ENCODE measurements around the gene TAF9. TPM values are rescaled to one million over a fixed set of nuclear protein-coding genes. Genes with fewer than 3 reads are reported as not detected.

Gene TAF9
- total RNA-seq (10 to 100 TPM; 33.2 to 52.8 (median 38.6) TPM), polyA plus RNA-seq (10 to 100 TPM; 57.4 to 77.9 (median 60.1) TPM)

DNA sequence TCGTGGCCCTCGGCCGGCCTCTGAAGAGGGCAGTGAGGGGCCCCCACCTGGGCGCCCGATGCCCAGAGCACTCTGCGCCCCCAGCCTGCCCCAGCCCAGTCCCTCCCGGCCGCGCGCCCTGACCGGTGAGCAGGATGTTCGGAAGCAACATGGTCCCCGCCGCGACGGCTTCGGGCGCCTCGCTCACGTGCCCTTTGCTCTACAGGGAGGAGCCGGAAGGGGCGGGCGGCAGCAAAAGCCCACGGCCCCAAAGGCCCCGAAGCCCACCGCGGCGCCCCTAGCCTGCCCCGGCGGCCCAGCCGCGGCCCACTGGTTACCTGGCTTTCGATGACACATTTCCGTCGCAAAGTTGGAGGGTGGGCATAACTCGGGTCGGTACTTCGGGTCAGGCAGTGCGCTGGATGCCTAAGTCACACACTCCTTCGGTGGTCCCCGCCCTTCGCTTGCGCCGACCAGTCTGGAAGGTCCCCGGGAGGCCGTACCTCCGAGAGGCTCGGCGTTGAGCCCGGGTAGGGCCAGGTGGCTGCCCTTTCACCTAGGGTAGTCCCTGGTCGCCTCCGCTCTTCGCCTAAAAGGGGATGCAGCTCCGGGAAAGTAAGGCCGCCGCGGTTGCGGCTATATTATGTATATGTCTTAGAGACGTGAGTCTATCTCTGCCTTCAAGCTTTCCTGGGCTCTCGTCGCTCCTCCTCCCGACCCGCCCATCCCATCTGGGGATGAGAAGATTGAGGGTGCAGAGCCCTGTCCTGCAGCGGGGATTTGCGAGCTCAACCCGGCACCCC is at the start of gene TAF9, which contains the start of the genes AK6 and RAD17:
Gene TAF9, minus strand, starts transcription at position 181 of the 782 bp plus-strand sequence. CDS start 3,783 bp downstream, outside the sequence.
Gene AK6, minus strand, starts transcription at position 181 of the 782 bp plus-strand sequence. Its CDS starts 30 bp downstream, at position 151.
Gene RAD17, plus strand, starts transcription at position 479 of the 782 bp plus-strand sequence. CDS start 2,391 bp downstream, outside the sequence.
- TF ChIP-seq POLR2AphosphoS5 (IDR thresholded peaks at IDR 0.05) (peak; percentile 79 to 93 (median 82)), EP300 (IDR thresholded peaks at IDR 0.05) (no peak), POLR2A (IDR thresholded peaks at IDR 0.05) (peak; percentile 41 to 66), CTCF (IDR thresholded peaks at IDR 0.05) (no peak)
- peak within 1 kb of the TSS; percentile 93 to 96 (median 94) for H3K27ac ChIP-seq
- peak; percentile 94 for DNase-seq
- no peaks in the 10 kb centered on the region for H3K9me3 ChIP-seq
- peaks cover 0 to 29% (median 12%) of the 10 kb centered on the region in 4 donors for H3K36me3 ChIP-seq
- peak within 1 kb of the TSS; percentile 67 to 87 (median 78) for H3K4me3 ChIP-seq
- intact Hi-C loops (cut with DNase I) = loop anchor here (2.0 to 10.0 kb wide), 3 partner anchors 37 to 325 kb away; partner anchors contain the start of genes CCDC125 and SLC30A5
- 0% methylated on average over 66 of the region's 66 CpGs for WGBS, 2 donors
- peaks cover 0 to 35% (median 22%) of the 10 kb centered on the region in 4 donors for H3K4me1 ChIP-seq
- no peaks in the 10 kb centered on the region for H3K27me3 ChIP-seq

GRCh38 chr5:69418554-69418953 is 49.2 kb upstream of the TAF9 start:
- H3K4me3 ChIP-seq = no peak overlapping the region
- DNase-seq = no peak
- peaks cover 0 to 7% (median 0%) of the 10 kb centered on the region in 4 donors for H3K4me1 ChIP-seq
- no peaks in the 10 kb centered on the region for H3K9me3 ChIP-seq
- intact Hi-C loops (cut with DNase I) = no loop called here
- peaks cover 0 to 12% (median 4%) of the 10 kb centered on the region in 4 donors for H3K36me3 ChIP-seq
- peaks cover 0 to 4% (median 0%) of the 10 kb centered on the region in 3 donors for H3K27me3 ChIP-seq
- TF ChIP-seq CTCF (IDR thresholded peaks at IDR 0.05) = no peak
- no peak for TF ChIP-seq EP300 (IDR thresholded peaks at IDR 0.05)
- TF ChIP-seq POLR2A (IDR thresholded peaks at IDR 0.05) = no peak
- TF ChIP-seq POLR2AphosphoS5 (IDR thresholded peaks at IDR 0.05) = no peak
- WGBS, 2 donors = 94% methylated on average over 3 of the region's 3 CpGs
- no peak overlapping the region for H3K27ac ChIP-seq

- no peak for DNase-seq
- Histone ChIP-seq H3K36me3 (peaks cover 0 to 26% (median 4%) of the 10 kb centered on the region in 4 donors), H3K9me3 (no peaks in the 10 kb centered on the region), H3K4me3 (no peak overlapping the region), H3K27me3 (peaks cover 0 to 4% (median 0%) of the 10 kb centered on the region in 3 donors), H3K4me1 (peaks cover 0 to 7% (median 0%) of the 10 kb centered on the region in 4 donors), H3K27ac (no peak overlapping the region)
- intact Hi-C loops (cut with DNase I) = no loop called here
- TF ChIP-seq POLR2AphosphoS5 (IDR thresholded peaks at IDR 0.05) = no peak
Measured at GRCh38 chr5:69416699-69417098, 47.4 kb upstream of the TAF9 start.

GRCh38 chr5:69416180-69416579 is 46.9 kb upstream of the TAF9 start:
- no peak overlapping the region for H3K27ac ChIP-seq
- TF ChIP-seq EP300 (IDR thresholded peaks at IDR 0.05) (no peak), POLR2A (IDR thresholded peaks at IDR 0.05) (no peak), CTCF (IDR thresholded peaks at IDR 0.05) (no peak), POLR2AphosphoS5 (IDR thresholded peaks at IDR 0.05) (no peak)
- 20 to 75% methylated on average over 6 of the region's 6 CpGs for WGBS, 2 donors

DNA sequence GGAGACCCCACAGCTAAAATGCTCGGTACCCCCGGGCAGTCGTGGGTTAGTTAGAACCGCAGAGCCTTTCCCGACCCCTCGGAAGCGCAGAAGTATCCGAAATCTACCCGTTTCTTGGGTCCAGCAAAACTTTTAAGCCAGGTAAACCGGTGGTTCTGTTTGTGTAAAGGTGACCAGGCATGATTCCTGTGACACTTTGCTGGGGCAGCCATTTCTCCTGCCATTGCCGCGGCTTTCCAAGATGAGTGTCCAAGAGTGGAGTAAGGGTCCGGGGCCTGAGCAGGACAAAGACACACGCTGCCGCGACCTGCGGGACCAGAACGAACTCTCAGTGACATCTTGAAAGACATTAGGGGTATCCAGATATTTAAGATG is 46.3 kb upstream of the TAF9 start:
- DNase-seq = no peak
- WGBS, 2 donors = 16 to 43% methylated on average over 18 of the region's 18 CpGs
- peaks cover 0 to 4% (median 0%) of the 10 kb centered on the region in 3 donors for H3K27me3 ChIP-seq
- peaks cover 0 to 7% (median 0%) of the 10 kb centered on the region in 4 donors for H3K4me1 ChIP-seq
- peak overlapping the region in 3 of 4 donors; percentile 56 to 61 (median 58) for H3K4me3 ChIP-seq
- H3K36me3 ChIP-seq = peaks cover 0 to 35% (median 4%) of the 10 kb centered on the region in 4 donors
- intact Hi-C loops (cut with DNase I) = no loop called here
- peak overlapping the region in 1 of 4 donors; percentile 8 for H3K27ac ChIP-seq
- no peaks in the 10 kb centered on the region for H3K9me3 ChIP-seq
- TF ChIP-seq POLR2A (IDR thresholded peaks at IDR 0.05) = no peak
- TF ChIP-seq EP300 (IDR thresholded peaks at IDR 0.05) = no peak
- TF ChIP-seq POLR2AphosphoS5 (IDR thresholded peaks at IDR 0.05) = no peak
- TF ChIP-seq CTCF (IDR thresholded peaks at IDR 0.05) = no peak

More at GRCh38 chr5:69416180-69416579, 46.9 kb upstream of the TAF9 start:
- Histone ChIP-seq H3K4me3 (no peak overlapping the region), H3K27me3 (peaks cover 0 to 4% (median 0%) of the 10 kb centered on the region in 3 donors), H3K4me1 (peaks cover 0 to 7% (median 0%) of the 10 kb centered on the region in 4 donors), H3K9me3 (no peaks in the 10 kb centered on the region), H3K36me3 (peaks cover 0 to 31% (median 4%) of the 10 kb centered on the region in 4 donors)
- intact Hi-C loops (cut with DNase I) = no loop called here
- no peak for DNase-seq
